Activated naive CD8-positive, alpha-beta T cell treated with anti-CD3 and anti-CD28 coated beads, Interleukin-2, amount 50 U/mL, for 16 hours (primary cell): ENCODE data around the gene RNF41.
A peak's percentile ranks its signal among the peaks of the same experiment; 100 is the strongest.
"Not testable (repeated sequence)": the region's sequence is repeated elsewhere in the genome, so short reads cannot be mapped to it uniquely, and the experiment has no call there.

ENCODE experiments used
- DNase-seq: peaks from one replicate; pipeline ENCODE4 v3.0.0-alpha.2; 2020; ENCODE audit warnings: low read depth, low spot score

The RNF41 gene

GRCh38 chr12:56165369-56165768, 56.4 kb downstream of the RNF41 start:
- DNase-seq, result no peak

GRCh38 chr12:56164345-56164729, 57.4 kb downstream of the RNF41 start:
- no peak for DNase-seq

- no peak for DNase-seq
Observed at GRCh38 chr12:56163533-56164344, 58.0 kb downstream of the RNF41 start.

- DNase-seq, result no peak
Observed at GRCh38 chr12:56162468-56163290, 59.0 kb downstream of the RNF41 start.

- no peak for DNase-seq
Observed at GRCh38 chr12:56161690-56162351, 59.9 kb downstream of the RNF41 start.

- no peak for DNase-seq
Observed at GRCh38 chr12:56160894-56161689, 60.6 kb downstream of the RNF41 start.

GRCh38 chr12:56160193-56160763, 61.4 kb downstream of the RNF41 start:
- no peak for DNase-seq

GRCh38 chr12:56159482-56160192, 62.1 kb downstream of the RNF41 start:
- DNase-seq, result no peak

- DNase-seq, result no peak
Observed at GRCh38 chr12:56158926-56159461, 62.7 kb downstream of the RNF41 start.

- peak; percentile 84 for DNase-seq
Observed at GRCh38 chr12:56158029-56158925, 63.4 kb downstream of the RNF41 start, which contains the start of gene MYL6. Gene MYL6 (plus strand): TSS chr12:56158359. CDS start chr12:56158402, 43 bp downstream.

- DNase-seq, result peak; percentile 15
Observed at GRCh38 chr12:56157201-56158028, 64.3 kb downstream of the RNF41 start.

- not testable (repeated sequence) for DNase-seq
Observed at GRCh38 chr12:56156464-56157200, 65.1 kb downstream of the RNF41 start.

GRCh38 chr12:56155256-56155845, 66.4 kb downstream of the RNF41 start:
- no peak for DNase-seq

- no peak for DNase-seq
Observed at GRCh38 chr12:56154818-56155217, 66.9 kb downstream of the RNF41 start.

GRCh38 chr12:56154246-56154771, 67.4 kb downstream of the RNF41 start:
- no peak for DNase-seq

- no peak for DNase-seq
Observed at GRCh38 chr12:56153678-56154065, 68.0 kb downstream of the RNF41 start.
